ENCODE measurements around the gene NPTX2.

NPTX2 gene

GRCh38 chr7:98618786-98619185 lies 1.7 kb downstream of the NPTX2 start:
- no peak for DNase-seq (ENCODE audit: low read depth, low spot score)

DNA sequence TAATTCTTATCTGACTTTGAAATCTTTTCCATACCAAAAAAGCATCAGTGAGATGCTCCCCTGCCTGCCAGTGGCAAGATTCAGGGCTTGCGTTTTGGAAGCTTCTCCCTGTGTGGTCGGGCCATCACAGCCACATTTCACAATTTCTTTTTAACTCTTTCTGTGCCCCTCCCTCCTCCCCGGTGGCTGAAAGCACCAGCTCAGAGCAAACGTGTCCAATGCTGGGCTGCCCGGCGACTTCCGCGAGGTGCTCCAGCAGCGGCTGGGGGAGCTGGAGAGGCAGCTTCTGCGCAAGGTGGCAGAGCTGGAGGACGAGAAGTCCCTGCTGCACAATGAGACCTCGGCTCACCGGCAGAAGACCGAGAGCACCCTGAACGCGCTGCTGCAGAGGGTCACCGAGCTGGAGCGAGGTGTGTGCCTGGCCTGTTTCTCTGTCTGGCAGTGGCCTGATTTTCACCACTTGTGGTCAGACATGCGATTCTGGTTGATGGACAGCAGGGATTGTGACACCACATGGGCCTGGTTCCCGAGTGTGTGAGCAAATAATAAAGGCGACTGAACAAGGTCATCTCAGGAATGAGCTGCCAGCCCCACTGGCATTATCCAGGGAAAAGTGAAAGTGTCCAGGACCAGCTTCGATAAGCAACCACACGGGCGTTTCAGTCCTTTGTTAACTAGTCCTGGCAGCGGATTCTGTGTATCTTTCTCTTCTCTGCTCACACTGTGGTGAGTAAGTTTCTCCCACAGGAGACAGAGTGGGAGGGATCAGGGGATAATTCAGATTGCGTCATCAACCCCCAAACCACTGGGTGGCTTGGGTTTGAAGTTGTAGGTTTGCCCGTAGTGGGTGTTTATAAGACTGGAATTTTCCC lies 2.6 kb downstream of the NPTX2 start:
- no peak for DNase-seq (ENCODE audit: low read depth, low spot score)

- no peak for DNase-seq (ENCODE audit: low read depth, low spot score)
Observed at GRCh38 chr7:98621573-98622482, 4.7 kb downstream of the NPTX2 start.

- no peak for DNase-seq (ENCODE audit: low read depth, low spot score)
Observed at GRCh38 chr7:98622926-98623325, 5.8 kb downstream of the NPTX2 start.

GRCh38 chr7:98624846-98625420 lies 7.8 kb downstream of the NPTX2 start:
- DNase-seq (ENCODE audit: low read depth, low spot score), result no peak

DNA sequence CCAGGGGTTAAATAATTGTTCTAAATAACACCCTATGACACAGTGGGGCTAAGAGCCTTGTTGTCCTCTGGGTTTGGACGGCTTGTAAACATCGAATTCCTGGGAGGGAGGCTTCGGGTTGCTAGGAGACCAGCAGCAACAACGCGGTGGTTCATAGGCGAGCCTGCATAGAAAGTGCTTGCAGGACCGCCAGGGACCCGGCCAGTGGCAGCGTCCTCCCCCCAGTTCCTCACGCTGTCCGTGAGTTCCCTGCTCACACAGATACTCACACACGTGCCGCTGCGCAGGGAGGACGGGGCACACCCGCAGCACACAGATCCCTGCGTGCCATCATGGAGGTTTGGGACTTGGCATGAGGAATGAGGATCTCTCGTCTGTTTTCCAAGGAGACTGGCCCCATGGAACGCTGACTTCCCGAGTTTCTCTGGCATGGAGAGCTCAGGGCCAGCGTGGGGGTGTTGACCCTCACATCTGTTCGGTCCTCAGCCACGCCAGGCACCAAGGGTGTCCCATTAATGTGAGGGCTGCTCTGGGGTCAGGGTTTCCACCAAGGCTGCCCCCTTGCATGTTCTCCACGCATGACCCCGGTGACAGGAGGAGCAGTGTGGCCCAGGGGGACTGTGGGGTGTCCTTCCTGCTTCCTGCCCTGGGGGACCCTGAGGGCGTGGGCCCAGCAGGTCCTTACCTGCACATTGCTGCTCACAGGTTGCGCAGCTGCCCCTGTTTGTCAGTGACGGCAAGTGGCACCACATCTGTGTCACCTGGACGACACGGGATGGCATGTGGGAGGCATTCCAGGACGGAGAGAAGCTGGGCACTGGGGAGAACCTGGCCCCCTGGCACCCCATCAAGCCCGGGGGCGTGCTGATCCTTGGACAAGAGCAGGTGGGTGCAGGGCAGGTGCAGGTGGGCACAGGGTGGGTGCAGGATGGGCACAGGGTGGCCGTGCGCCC lies 9.7 kb downstream of the NPTX2 start:
- no peak for DNase-seq (ENCODE audit: low read depth, low spot score)

- DNase-seq (ENCODE audit: low read depth, low spot score), result no peak
Observed at GRCh38 chr7:98627413-98627790, 10.3 kb downstream of the NPTX2 start.

- DNase-seq (ENCODE audit: low read depth, low spot score), result no peak
Observed at GRCh38 chr7:98628418-98628817, 11.3 kb downstream of the NPTX2 start.

DNA sequence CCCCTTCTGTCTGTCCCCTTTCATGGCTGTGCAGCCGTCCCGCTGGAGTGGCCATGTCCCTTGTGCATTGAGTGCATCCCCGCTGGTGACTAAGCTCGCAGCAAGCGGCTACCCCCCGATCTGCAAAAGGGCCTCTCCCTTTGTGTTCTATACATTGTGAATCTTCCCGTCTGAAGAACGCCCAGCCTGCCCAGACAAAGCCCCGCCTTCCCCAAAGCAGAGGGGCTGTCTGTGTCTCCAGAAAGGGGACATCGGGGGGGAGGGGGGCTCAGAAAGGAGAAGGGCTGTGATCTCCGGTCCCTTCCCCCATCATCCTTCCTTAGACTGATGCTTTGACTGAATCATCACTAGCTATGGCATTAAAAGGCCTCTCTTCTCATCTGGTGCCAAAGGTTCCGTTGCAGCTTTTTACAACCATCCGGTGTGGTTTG lies 11.9 kb downstream of the NPTX2 start:
- no peak for DNase-seq (ENCODE audit: low read depth, low spot score)

DNA sequence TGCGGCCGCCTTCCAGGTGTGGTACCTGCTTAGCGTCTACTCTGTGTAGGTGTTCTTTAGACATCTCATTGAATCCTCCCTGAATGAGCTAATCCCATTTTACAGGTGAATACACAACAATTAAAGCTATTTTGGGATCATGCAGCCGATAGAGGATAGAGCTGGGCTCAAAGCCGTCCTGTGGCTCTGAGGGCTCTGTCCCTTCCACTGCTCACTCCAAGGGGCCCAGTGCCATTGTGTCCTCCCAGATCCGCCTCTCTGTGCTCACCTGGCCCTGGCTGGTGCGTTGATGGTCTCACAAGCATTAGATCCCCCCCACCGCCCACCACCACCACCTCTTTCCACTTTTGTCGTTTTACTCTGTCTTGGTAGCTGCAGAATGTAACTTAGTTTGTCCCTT lies 13.1 kb downstream of the NPTX2 start:
- no peak for DNase-seq (ENCODE audit: low read depth, low spot score)

GRCh38 chr7:98630770-98631169 lies 13.7 kb downstream of the NPTX2 start:
- DNase-seq (ENCODE audit: low read depth, low spot score), result no peak

GRCh38 chr7:98638853-98639252 lies 21.8 kb downstream of the NPTX2 start:
- DNase-seq (ENCODE audit: low read depth, low spot score), result no peak

DNA sequence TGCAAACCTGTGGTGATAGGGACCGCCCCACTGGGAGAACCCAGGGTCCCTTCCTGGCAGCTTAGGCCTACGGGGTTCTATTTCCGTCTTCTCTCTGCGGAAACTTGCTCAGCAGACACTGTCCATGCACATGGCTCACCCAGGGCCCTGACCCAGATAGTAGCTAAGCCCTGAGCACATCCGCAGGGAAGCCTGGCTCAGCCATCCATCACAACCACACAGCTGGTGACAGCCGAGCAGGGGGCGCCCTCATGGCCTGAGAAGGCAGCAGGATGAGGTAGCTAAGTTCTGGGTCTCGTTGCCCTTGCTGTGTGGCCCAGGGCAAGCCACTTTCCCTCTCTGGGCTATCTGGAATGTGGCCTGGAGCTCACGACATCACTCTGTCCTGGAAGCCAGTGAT lies 23.3 kb downstream of the NPTX2 start:
- DNase-seq (ENCODE audit: low read depth, low spot score), result no peak

DNA sequence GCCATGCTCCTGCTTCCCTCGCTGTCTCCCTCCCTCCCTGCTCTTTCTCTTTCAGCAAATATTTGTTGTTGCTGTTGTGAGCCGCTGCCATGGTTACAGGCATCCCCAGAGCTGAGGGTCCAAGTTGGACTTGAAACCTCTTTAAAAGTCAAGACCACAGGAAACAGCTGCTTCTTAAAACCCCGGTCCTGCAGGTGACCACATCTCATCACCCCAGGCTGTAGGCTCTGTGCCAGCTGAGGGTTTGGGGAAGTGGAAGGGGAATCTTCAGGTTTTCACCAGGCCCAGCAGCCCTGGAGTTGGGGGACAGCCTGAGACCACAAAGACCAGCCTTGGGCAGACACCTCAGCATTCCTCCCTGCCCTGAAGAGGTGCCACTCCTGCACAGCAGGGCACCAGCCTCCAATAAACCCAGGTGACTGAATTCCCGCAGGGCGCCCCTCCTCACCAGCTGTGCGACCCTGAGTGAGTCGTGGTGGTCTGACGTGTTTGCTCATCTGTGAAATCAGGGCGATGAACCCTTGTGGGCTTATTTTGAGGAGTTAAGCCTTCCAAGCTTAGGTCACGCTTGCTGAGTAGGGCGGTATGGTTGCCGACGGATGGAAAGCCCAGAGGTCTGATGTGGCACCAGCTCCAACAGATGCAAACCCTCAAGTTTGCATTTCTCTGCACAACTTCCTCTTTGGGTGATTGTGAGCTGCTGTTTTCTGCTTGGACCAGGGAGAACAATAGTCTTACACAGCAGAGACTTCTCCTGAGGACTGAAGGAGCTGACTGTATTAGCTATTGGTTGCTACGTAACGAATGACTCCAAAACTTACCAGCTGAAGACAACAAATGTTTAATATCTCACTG lies 24.8 kb downstream of the NPTX2 start:
- DNase-seq (ENCODE audit: low read depth, low spot score), result no peak

DNA sequence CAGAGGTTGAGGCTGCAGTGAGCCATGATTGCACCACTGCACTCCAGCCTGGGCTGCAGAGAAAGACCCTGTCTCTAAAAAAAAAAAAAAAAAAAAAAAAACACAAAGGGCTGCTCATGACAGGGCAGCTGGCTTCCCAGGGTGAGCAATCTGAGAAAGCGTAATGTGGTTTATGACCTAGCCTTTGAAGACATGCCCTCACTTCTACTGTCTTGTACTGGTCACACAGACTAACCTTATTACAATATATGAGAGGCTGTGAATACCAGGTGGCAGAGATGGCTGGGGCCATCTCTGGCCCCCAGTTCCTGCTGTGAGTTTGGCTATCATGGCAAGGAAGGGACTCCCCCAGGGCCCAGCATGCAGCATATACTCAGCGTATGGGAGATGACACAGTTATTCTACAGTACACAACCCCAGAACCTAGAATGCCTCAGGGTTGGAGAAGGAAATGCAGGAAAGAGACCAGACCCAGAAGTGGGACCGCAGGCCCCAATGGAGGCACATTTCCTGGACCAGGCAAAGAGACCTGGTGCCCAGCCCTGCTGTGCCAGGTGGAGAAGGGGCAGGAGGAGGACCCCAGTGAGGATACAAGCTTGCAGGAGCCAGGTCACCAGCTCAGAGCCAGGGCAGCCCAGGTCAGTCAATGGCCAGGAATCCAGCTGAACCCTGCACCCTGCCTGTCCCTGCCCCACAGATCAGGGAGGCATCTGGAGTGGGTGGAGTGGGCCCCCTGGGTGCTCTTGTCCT lies 26.3 kb downstream of the NPTX2 start:
- DNase-seq (ENCODE audit: low read depth, low spot score), result no peak

DNA sequence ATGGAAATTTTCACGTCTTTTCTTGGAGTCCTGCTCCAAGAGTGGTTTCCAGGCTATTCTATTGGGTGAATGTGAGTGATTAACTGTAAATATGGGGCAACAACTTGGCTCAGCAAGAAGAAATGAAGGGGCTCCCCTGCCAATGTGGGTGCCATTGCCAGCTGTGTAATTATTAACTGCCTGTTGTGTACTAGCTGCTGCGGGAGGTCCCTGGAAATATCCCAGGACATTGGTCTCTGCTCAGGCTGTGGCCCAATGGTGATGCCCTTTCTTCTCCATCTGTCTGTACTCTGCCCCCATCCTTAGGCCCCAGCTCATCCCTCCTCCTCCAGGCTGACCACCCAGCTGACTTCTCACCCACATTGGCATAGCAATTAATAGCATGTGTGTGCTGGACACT lies 29.4 kb downstream of the NPTX2 start:
- DNase-seq (ENCODE audit: low read depth, low spot score), result no peak

- no peak for DNase-seq (ENCODE audit: low read depth, low spot score)
Observed at GRCh38 chr7:98647326-98647725, 30.2 kb downstream of the NPTX2 start.

- no peak for DNase-seq (ENCODE audit: low read depth, low spot score)
Observed at GRCh38 chr7:98651760-98652159, 34.7 kb downstream of the NPTX2 start.

DNA sequence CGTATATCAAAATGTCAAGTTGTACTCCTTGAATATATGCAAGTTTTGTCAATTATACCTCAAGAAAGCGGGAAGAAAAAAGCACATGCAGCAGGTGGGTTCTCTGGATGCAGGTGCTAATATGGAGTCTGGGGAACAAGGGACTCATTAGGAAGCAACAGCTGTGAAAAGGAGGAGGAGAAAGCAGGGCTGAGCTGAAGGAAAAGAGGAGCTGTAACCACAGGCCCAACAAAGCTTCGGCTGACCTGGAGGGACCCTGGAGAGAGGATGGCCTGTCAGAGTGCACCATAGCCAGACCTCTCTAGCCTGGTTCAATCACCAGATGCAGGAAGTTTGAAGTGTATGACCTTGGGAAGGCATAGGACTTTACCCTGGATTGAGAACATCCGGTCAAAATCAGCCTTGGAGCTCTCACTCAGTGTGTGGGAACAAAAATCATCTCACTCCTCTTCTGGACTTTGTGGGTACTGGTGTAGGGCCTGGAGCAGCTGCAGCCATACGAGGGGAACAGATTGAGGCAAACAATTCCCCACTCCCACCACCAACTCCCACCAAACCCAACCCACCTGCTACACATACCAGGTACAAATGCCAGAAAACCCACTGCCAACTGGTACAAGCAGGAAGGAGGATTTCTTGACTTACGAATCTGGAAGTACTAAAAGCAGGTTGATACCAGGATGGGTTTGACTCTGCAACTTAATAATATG lies 36.7 kb downstream of the NPTX2 start:
- no peak for DNase-seq (ENCODE audit: low read depth, low spot score)
